ENCODE data around the gene CD70.
"Not testable (repeated sequence)": the region's sequence is repeated elsewhere in the genome, so short reads cannot be mapped to it uniquely, and the experiment has no call there.

CD70 gene

GRCh38 chr19:6604906-6605305, 14.0 kb upstream of the CD70 start:
- FAIRE-seq (no peak), DNase-seq (ENCODE audit: insufficient read length, low spot score) (no peak)
- no peak for TF ChIP-seq POLR2A (IDR thresholded peaks at IDR 0.05; ENCODE audit: low read depth, low read length)

DNA sequence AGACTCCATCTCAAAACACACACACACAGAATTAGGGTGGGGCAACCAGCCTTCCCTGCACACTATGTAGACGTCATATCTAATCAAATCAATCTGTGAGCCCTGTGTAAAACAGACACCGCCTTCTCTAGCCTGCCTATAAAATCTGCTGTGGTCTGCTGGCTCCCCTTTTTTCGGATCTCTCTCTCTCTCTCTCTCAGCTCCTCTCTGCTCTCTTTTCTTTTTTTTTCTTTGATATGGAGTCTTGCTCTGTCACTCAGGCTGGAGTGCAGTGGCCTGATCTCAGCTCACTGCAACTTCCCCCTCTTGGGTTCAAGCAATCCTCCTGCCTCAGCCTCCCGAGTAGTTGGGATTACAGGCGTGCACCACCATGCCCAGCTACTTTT, 11.8 kb upstream of the CD70 start:
- no peak for FAIRE-seq
- no peak for TF ChIP-seq POLR2A (IDR thresholded peaks at IDR 0.05; ENCODE audit: low read depth, low read length)
- DNase-seq (ENCODE audit: insufficient read length, low spot score) = no peak

DNA sequence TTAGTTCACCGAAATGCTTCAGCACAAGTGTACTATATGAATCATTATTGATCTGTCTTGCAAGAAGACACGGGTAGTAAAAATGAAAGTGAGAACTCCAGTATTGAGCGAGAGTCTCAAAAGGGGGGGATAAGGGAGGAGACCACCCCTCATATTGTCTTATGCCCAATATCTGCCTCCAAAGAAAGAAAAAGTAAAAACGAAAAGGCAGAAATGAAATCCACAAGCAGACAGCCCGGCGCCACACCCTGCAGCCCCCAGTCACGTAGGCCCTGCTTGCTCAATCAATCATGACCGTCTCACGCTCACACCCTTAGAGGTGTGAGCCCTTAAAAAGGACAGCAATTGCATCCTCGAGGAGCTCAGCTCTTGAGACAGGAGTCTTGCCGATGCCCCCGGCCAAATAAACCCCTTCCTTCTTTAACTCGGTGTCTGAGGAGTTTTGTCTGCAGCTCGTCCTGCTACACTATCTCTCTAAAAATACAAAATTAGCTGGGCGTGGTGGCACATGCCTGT, 10.6 kb upstream of the CD70 start:
- not testable (repeated sequence) for DNase-seq (ENCODE audit: insufficient read length, low spot score); FAIRE-seq

- DNase-seq (ENCODE audit: insufficient read length, low spot score); FAIRE-seq: not testable (repeated sequence)
Observed at GRCh38 chr19:6600951-6601536, 10.1 kb upstream of the CD70 start.

GRCh38 chr19:6599866-6600454, 9.0 kb upstream of the CD70 start:
- TF ChIP-seq POLR2A (IDR thresholded peaks at IDR 0.05; ENCODE audit: low read depth, low read length) = no peak
- DNase-seq (ENCODE audit: insufficient read length, low spot score) (no peak), FAIRE-seq (no peak)

GRCh38 chr19:6598254-6598892, 7.4 kb upstream of the CD70 start:
- FAIRE-seq; DNase-seq (ENCODE audit: insufficient read length, low spot score): not testable (repeated sequence)

DNA sequence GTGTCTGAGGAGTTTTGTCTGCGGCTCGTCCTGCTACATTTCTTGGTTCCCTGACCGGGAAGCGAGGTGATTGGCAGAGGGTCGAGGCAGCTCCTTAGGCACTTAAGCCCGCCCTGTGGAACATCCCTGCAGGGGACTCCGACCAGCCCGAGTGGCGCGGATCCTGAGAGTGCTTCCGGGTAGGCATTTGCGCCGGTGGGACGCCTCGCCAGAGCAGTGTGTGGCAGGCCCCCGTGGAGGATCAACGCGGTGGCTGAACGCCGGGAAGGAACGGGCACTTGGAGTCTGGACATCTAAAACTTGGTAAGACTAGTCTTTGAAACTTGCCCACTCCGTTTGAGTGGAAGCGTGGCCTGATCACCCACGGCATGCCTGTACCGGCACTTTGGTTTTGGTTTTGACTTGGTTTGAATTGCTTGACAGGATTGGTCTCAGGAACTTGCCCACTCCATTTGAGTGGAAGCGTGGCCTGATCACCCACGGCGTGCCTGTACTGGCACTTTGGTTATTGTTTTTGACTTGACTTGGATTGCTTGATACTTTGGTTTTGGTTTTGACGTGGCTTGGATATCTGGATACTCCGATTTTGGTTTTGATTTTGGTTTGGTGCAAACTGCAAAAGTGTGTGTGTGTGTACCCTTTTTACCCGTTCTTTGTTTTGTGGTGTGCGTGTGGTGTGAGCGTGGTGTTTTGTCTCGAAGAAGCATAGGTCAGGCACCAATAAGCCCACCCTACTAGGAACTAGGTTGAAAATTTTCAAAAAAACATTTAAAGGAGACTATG, 6.7 kb upstream of the CD70 start:
- not testable (repeated sequence) for DNase-seq (ENCODE audit: insufficient read length, low spot score); FAIRE-seq

- no peak for TF ChIP-seq POLR2A (IDR thresholded peaks at IDR 0.05; ENCODE audit: low read depth, low read length)
- FAIRE-seq (no peak), DNase-seq (ENCODE audit: insufficient read length, low spot score) (no peak)
Observed at GRCh38 chr19:6596621-6597020, 5.7 kb upstream of the CD70 start.

- no peak for TF ChIP-seq POLR2A (IDR thresholded peaks at IDR 0.05; ENCODE audit: low read depth, low read length)
- no peak for DNase-seq (ENCODE audit: insufficient read length, low spot score)
- FAIRE-seq = no peak
Observed at GRCh38 chr19:6593651-6594416, 2.9 kb upstream of the CD70 start.

- no peak for FAIRE-seq
Observed at GRCh38 chr19:6590258-6590826, 608 bp downstream of the CD70 start.

DNA sequence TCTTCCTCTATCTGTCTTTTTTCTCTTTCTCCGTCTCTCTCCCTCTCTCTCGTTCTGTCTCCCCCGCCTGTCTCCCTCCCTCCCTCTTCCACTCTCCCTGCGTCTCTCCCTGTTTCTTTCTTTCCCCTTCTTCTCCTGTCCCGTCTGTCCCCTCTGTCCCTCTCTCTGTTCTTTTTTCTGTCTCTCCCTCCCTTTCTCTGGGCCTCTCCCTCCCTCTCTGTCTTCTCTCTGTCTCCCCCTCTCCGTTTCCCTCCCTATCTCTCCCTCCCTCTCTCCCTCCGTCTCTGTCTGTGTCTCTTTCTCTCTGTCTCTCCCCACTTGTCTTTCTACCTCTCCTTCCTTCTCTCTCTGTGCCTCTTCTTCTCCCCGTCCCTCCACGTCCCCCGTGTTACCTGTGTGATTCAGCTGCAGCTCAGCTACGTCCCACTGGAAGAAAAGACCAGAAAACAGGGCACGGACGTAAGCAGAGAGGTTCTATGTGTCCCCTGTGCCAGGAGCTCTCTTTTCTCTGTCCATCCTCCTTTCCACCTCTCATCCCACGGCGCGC, 1.2 kb downstream of the CD70 start:
- no peak for FAIRE-seq
- TF ChIP-seq POLR2A (IDR thresholded peaks at IDR 0.05; ENCODE audit: low read depth, low read length) = no peak
- no peak for DNase-seq (ENCODE audit: insufficient read length, low spot score)

More at GRCh38 chr19:6590258-6590826, 608 bp downstream of the CD70 start:
- DNase-seq (ENCODE audit: insufficient read length, low spot score) = no peak
- no peak for TF ChIP-seq POLR2A (IDR thresholded peaks at IDR 0.05; ENCODE audit: low read depth, low read length)

DNA sequence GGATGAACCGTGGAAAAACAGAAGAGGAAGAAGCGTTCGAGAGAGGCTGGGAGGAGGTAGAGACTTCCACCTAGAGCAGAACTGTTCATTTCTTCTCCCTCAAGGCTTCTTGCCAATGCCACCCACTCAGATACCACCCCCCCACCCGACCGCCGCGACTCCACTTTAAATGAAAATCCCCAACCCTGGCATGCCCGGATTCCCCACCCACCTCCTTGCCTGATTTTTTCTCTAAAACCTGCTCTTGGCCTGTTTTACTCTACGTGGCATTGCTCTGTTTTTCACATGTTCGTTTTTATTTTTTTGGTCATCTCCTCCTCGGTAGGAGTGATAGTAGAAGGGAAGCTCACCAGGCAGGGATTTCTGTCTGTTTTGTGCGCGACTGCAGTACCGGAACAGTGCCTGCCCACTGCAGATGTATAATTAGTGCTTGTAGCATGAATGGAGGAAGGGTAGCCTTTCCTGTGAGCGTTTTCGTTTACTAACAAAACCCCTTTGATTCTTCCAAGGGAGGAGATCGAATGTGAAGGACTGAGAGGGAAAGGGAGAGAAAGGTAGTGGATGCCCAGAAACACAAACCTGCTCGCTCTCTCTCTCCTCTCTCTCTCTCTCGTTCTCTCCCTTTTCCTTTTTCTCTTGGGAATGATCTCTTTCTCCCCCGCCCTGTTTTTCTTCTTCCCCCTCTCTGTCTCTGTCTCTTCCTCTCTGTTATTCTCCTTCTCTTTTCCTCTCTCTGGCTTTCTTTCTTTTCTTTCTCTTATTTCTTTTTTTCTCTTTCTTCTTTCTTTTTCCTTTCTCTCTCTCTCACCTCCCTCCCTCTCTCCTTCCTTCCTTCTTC, 2.2 kb downstream of the CD70 start:
- no peak for FAIRE-seq
- no peak for DNase-seq (ENCODE audit: insufficient read length, low spot score)
- no peak for TF ChIP-seq POLR2A (IDR thresholded peaks at IDR 0.05; ENCODE audit: low read depth, low read length)
